Measurements from ENCODE around the gene BTNL9. TPM values are rescaled to one million over a fixed set of nuclear protein-coding genes. Genes with fewer than 3 reads are reported as not detected.
A peak's percentile ranks its signal among the peaks of the same experiment; 100 is the strongest.

BTNL9 gene
- total and polyA plus RNA-seq, 8 donors = 11.0 to 56.1 (median 18.7) TPM

DNA sequence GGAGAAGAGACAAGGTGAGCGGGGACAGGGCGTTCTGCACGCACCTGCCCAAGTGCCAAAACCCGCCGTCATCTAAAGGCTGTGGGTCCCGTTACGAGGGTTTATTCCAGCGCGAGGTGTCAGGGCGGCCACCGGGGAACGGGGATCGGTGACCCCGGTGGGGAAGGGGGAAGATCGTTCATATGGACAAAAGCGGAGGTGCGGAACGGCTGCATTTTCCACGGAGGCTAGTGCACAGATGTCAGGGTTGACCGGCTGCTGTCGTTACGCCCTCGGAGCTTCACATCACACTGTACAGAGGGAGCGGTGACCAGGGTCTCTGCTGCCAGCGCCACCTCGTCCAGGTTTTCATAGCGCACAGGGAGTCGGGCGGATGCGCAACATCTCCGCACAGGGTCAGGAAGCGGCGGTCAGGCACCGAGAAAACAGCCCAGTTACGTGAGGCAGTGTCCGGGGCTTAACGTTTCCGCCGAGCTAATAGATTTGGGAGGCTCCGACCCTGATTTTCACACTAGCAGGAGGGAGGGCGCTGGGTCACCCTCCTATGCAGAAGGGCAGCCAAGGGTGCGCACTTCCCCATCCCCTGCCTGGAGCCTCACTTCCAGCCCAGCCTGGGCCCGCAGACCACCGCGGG, 13.5 kb downstream of the BTNL9 start:
- Histone ChIP-seq H3K4me3 (peak overlapping the region; percentile 37 to 49), H3K9me3 (no peaks in the 10 kb centered on the region), H3K27ac (peak overlapping the region in 1 of 2 donors; percentile 66), H3K27me3 (peaks cover 49 to 98% of the 10 kb centered on the region in 2 donors), H3K4me1 (peaks cover 2 to 28% of the 10 kb centered on the region in 2 donors), H3K36me3 (no peaks in the 10 kb centered on the region)
- intact Hi-C loops (cut with DNase I) = no loop called here
- TF ChIP-seq, protein P1, sequence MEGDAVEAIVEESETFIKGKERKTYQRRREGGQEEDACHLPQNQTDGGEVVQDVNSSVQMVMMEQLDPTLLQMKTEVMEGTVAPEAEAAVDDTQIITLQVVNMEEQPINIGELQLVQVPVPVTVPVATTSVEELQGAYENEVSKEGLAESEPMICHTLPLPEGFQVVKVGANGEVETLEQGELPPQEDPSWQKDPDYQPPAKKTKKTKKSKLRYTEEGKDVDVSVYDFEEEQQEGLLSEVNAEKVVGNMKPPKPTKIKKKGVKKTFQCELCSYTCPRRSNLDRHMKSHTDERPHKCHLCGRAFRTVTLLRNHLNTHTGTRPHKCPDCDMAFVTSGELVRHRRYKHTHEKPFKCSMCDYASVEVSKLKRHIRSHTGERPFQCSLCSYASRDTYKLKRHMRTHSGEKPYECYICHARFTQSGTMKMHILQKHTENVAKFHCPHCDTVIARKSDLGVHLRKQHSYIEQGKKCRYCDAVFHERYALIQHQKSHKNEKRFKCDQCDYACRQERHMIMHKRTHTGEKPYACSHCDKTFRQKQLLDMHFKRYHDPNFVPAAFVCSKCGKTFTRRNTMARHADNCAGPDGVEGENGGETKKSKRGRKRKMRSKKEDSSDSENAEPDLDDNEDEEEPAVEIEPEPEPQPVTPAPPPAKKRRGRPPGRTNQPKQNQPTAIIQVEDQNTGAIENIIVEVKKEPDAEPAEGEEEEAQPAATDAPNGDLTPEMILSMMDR (IDR thresholded peaks at IDR 0.05) = no peak
- DNase-seq = no peak
- ATAC-seq = peak; percentile 22

DNA sequence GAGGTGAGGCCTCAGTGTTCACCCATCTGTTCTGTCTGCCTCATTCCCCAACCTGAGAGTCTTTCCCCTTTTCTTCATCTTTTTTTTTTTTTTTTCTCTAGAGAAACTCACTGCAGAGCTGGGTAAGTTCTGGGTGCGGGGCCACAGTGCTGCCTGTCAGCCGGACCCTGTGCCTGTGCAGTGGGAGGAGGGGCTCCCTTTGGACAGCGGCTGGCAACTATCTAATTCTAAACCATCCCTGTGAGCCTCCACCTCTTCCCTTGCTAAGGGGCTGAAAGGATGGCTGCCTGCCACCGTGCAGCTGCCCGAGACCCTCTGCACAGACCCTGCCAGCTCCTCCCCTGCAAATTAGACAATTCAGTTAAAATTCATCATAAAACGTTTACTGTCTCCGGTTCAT, 14.1 kb downstream of the BTNL9 start:
- peaks cover 53 to 100% of the 10 kb centered on the region in 2 donors for H3K27me3 ChIP-seq
- no peaks in the 10 kb centered on the region for H3K36me3 ChIP-seq
- TF ChIP-seq, protein P1 (IDR thresholded peaks at IDR 0.05) = no peak
- peaks cover 2 to 28% of the 10 kb centered on the region in 2 donors for H3K4me1 ChIP-seq
- peak overlapping the region in 1 of 2 donors; percentile 49 for H3K4me3 ChIP-seq
- H3K27ac ChIP-seq = peak overlapping the region in 1 of 2 donors; percentile 66
- ATAC-seq (no peak), DNase-seq (no peak)
- no peaks in the 10 kb centered on the region for H3K9me3 ChIP-seq
- intact Hi-C loops (cut with DNase I) = no loop called here

DNA sequence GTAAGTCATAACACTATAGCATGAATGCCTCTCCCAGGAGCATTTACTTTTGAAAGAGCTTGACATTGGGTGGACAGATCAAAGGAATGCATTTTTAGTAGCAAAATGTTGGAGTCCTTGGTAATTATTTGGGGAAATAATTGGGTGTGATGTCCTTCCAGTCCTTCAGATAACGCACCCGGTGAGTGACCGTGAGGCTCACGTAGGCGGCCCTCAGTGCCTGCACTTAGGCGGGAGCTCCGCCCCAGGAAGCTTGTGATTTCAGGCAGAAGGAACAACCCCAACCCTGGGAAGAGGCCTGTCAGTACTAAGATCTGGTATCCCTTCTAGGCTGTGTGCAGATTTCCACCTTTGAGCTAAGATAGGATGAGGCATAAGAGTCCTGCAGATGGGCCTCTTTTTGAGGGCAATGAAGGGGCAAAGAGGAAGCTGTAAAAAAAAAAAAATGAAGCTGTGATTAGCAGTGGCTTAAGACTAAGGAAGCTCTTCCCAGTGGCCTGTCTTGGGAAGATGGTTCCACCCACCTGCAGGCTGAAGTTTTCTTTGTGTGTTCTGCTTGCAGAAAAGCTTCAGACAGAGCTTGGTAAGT, 14.9 kb downstream of the BTNL9 start:
- Histone ChIP-seq H3K9me3 (no peaks in the 10 kb centered on the region), H3K27me3 (peaks cover 58 to 100% of the 10 kb centered on the region in 2 donors), H3K36me3 (no peaks in the 10 kb centered on the region), H3K27ac (no peak overlapping the region), H3K4me1 (peaks cover 2 to 28% of the 10 kb centered on the region in 2 donors), H3K4me3 (peak overlapping the region in 1 of 2 donors; percentile 49)
- TF ChIP-seq, protein P1 (IDR thresholded peaks at IDR 0.05) = no peak
- DNase-seq = no peak
- intact Hi-C loops (cut with DNase I) = no loop called here
- ATAC-seq = no peak

DNA sequence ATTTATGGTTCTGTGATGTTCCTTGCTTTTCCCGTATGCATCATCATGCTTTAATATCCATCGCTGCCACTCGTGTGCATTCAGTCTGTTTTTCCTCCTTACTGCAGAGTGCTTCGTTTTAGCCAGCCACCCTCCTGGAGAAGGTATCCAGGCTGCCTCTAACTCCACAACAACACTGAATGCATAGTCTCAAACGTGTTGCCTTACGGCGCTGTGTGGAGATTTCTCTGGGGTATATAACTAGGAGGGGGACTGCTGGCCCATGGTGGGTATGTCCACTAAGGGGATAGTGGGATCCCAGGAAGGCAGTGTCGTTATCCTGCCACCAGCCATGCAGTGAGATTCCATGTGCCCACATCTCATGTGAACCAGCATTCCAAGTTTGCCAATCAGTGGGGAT, 16.4 kb downstream of the BTNL9 start:
- Histone ChIP-seq H3K27me3 (peaks cover 52 to 100% of the 10 kb centered on the region in 2 donors), H3K4me3 (no peak overlapping the region), H3K9me3 (no peaks in the 10 kb centered on the region), H3K36me3 (no peaks in the 10 kb centered on the region), H3K27ac (no peak overlapping the region), H3K4me1 (peaks cover 2 to 24% of the 10 kb centered on the region in 2 donors)
- no peak for DNase-seq
- intact Hi-C loops (cut with DNase I) = no loop called here
- TF ChIP-seq, protein P1 (IDR thresholded peaks at IDR 0.05) = no peak
- ATAC-seq = no peak

DNA sequence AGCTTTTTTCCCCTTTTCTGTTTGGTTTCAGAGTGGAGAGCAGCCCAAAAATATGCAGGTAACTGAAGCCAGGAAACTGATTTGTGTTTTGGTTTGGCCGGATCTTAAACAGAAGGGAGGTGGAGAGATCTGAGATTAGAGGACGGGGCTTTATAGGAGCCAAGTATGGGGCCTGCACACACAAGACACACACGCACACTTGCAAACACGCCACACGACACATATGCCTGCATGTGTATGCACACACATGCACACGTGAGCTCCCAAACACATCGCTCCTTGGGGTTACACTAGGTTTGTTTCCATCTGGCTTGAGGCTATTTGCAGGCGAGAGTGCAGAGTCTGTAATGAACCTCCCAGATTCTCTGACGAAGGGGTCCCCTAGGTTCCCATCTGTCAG, 18.3 kb downstream of the BTNL9 start:
- Histone ChIP-seq H3K9me3 (no peaks in the 10 kb centered on the region), H3K4me3 (no peak overlapping the region), H3K36me3 (no peaks in the 10 kb centered on the region), H3K27ac (no peak overlapping the region), H3K27me3 (peaks cover 39 to 96% of the 10 kb centered on the region in 2 donors), H3K4me1 (peaks cover 0 to 7% of the 10 kb centered on the region in 2 donors)
- TF ChIP-seq, protein P1 (IDR thresholded peaks at IDR 0.05) = no peak
- no peak for DNase-seq
- intact Hi-C loops (cut with DNase I) = no loop called here
- ATAC-seq = no peak
